B cell (primary cell): Measurements from ENCODE around the gene KATNB1.

Source experiments
- EZH2 ChIP-seq: IDR thresholded peaks from 2 replicates; pipeline ENCODE4 v1.6.1; 2012; ENCODE audit warnings: borderline replicate concordance, low read depth, mild to moderate bottlenecking, moderate library complexity, low read length; ENCODE audit not compliant: insufficient read depth, poor library complexity, severe bottlenecking
- TF ChIP-seq, protein P1 (sequence below): fragments of 200-600 bp; IDR thresholded peaks from one replicate; pipeline ENCODE4 v1.8.0; 2022; ENCODE audit warnings: antibody characterized with exemption, mild to moderate bottlenecking

DNA sequence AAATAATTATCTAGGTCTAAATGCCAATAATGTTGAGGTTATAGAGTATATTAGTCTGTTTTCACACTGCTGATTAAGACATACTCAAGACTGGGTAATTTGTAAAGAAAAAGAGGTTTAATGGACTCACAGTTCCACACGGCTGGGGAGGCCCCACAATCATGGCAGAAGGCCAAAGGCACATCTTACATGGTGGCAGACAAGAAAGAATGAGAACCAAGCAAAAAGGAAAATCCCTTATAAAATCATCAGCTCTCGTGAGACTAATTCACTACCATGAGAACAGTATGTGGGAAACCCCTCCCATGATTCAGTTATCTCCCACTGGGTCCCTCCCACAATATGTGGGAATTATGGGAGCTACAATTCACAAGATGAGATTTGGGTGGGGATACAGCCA lies 2.9 kb upstream of the KATNB1 start:
- TF ChIP-seq, protein P1, sequence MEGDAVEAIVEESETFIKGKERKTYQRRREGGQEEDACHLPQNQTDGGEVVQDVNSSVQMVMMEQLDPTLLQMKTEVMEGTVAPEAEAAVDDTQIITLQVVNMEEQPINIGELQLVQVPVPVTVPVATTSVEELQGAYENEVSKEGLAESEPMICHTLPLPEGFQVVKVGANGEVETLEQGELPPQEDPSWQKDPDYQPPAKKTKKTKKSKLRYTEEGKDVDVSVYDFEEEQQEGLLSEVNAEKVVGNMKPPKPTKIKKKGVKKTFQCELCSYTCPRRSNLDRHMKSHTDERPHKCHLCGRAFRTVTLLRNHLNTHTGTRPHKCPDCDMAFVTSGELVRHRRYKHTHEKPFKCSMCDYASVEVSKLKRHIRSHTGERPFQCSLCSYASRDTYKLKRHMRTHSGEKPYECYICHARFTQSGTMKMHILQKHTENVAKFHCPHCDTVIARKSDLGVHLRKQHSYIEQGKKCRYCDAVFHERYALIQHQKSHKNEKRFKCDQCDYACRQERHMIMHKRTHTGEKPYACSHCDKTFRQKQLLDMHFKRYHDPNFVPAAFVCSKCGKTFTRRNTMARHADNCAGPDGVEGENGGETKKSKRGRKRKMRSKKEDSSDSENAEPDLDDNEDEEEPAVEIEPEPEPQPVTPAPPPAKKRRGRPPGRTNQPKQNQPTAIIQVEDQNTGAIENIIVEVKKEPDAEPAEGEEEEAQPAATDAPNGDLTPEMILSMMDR: no peak
- no peak for TF ChIP-seq EZH2
